Right renal cortex interstitium (tissue), 3 donors: Measurements from ENCODE around the gene CUL3. TPM values are rescaled to one million over a fixed set of nuclear protein-coding genes. Genes with fewer than 3 reads are reported as not detected.
"Not testable (repeated sequence)": the region's sequence is repeated elsewhere in the genome, so short reads cannot be mapped to it uniquely, and the experiment has no call there.

Source experiments
- DNase-seq, 3 donors: peaks; one replicate each; pipeline ENCODE4 v3.0.0-alpha.2; 2013; ENCODE audit warnings: low read depth in 3 of 3, low spot score in 2 of 3
- polyA plus RNA-seq, 3 donors: library from polyadenylated mRNA; unstranded; fragments of 120-200 nt; gene quantifications; one replicate each; pipeline ENCODE4 v1.2.1, GENCODE V29; 2013; ENCODE audit not compliant: insufficient read length in 3 of 3

CUL3 gene
- polyA plus RNA-seq, 3 donors, result 138 to 141 (median 139) TPM

DNA sequence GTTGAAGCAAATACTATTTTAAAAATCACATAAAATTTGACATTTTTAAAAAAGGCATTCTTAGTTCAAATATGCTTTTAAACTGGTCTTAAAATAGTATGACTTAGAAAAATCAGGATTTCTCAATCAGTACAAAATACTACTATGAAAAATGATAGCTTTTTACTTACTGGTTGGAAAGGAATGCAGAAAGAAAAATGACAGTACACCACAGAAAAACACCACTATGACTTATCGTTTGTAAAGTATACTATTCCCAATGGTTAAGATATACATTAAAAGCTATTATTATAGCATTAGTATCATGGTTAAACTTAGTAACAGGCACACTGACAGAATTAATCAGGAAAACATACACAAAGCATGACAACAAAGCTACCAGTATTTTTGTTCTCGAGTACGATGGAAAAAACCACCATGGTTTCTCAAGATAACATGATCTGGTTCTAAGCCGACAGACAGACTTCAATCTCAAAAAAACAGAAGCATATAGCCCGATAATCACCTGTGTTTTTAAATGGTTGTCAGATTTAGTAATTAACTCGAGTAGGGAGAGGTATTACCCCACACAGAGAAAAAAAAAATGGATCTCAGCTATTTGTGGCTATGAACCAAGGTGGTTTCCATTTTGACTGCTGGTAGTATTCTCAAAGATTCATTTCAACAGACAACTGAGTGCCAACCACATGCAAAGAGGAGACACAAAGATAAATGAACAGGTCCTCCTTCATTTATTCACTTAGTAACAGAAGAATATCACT, 39.1 kb downstream of the CUL3 start:
- DNase-seq, result no peak

DNA sequence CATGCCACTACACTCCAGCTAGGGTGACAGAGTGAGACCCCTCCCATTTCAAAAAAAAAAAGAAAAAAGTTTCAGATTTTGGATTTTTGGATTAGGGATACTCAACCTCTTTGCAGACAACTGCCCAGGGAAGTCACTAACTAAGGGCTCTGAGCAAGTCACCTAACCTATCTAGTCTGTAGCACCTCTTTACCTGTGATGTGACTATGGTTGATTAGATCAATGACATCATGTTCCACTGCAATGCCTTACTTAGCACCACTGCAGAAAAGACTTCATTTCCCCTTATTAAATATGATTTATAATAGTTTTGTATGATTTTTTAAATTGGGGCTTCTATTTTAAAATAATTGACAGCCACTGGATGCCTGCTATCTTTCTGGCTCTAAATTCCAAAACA, 41.2 kb downstream of the CUL3 start:
- DNase-seq, result no peak

DNA sequence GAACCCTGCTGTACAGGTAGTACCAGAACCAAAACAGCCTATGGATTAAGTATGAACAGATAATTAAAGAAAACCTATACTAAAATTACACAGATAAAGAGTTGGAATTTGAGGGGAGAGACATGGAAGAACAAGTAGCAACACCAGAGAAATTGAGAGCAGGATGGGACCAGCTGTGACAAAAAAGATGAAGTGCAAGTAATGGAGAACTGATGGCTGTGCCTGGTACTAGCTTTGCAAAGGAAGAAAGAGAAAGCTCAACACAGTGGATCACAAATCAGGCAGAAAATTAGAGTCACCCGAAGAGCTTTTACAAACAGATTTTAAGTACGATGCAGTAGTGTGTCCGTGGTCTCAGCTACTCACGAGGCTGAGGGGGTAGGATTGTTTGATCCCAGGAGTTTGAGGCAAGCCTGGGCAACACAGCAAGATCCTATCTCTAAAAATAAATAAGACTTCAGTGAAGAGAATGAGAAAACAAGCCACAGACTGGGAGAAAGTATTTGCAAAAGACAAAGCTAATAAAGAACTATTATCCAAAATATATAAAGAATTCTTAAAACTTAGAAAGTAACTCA, 46.5 kb downstream of the CUL3 start:
- no peak for DNase-seq

DNA sequence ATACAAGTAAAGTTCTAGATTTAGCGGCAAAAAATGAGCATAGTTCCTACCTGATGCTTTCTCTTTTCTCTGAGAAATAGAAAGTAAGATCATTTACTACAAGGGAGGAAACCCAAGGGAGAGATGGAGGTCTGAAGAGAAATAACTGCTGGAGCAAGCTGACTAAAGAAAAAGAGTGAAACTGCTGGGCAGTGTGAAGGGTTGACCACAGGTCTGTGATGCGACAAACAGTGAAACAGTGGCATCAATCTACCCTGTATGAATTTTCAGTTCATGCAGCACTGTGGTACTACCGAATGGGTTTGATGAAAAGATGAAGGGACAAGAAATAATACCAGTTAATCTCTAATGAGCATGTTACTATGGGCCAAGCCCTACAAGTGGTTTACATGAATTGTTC, 52.2 kb downstream of the CUL3 start:
- no peak for DNase-seq

DNA sequence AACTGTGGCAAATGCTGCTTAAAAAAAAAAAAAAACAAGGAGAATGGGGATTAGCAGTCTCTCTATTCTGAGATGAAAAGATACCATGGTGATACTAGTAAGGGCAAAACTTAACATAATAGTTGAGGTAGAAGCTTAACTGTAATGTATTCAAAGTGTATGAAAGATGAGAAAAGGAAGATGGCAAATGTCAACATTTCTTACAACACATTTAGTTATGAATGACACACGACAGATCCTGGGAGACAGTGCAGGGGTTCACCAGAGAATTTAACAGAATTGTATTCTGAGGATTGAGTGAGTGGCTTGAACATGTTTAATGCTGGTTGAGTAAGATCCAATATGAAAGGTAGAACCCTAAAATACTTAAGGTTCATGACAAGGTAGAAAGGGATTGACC, 52.7 kb downstream of the CUL3 start:
- no peak for DNase-seq

DNA sequence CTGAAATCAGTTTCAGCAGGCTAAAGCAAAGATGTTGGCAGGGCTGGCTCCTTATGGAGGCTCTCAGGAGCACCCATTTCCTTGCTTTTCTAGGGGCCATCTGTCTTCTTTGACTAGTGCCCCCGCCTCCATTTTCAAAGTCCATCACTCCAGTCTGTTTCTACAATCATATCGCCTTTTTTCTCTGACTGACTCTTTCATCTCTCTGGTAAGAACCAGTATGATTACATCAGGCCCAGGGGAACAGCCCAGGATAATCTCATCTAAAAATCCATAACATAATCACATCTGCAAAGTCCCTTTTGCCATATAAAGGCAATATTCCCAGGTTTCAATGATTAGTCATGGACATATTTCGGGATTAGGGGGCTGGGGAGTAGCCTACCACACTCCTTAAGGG, 57.0 kb downstream of the CUL3 start:
- DNase-seq, result no peak

DNA sequence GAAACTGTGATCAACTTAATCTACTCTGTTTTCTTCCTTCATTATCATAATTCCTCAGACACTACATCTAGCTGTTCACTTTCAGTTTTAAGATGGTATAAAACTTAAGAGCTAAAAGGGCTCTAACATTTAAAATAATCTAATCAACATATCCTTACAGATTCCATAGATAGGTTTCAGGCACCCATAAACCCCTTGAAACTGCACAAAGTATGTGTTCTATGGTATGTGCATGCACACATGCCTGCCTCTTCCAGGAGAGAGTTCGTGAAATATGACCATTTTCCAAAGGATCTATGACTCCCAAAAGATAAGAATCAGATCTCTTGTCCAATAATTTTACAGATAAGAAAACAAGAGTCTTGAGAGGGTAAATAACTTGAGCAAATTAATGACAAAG, 59.4 kb downstream of the CUL3 start:
- no peak for DNase-seq

DNA sequence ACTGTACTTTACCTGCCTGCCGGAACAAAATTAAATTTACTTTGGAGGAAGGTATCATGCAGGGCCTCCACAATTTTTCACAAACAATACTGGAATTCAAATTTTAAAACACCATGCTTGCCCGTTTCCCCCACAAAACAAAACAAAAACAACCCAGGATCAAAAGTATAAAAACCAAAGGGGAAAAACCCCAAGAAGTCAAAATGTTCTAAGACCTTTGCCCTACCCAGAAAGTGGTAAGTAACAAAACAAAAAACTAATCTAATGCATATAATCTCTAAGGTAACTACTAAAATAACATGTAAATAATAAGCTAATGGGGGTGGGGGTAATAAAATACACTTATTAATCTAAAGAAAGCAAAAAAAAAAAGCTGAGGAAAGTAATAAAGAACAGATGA, 60.5 kb downstream of the CUL3 start:
- no peak for DNase-seq

DNA sequence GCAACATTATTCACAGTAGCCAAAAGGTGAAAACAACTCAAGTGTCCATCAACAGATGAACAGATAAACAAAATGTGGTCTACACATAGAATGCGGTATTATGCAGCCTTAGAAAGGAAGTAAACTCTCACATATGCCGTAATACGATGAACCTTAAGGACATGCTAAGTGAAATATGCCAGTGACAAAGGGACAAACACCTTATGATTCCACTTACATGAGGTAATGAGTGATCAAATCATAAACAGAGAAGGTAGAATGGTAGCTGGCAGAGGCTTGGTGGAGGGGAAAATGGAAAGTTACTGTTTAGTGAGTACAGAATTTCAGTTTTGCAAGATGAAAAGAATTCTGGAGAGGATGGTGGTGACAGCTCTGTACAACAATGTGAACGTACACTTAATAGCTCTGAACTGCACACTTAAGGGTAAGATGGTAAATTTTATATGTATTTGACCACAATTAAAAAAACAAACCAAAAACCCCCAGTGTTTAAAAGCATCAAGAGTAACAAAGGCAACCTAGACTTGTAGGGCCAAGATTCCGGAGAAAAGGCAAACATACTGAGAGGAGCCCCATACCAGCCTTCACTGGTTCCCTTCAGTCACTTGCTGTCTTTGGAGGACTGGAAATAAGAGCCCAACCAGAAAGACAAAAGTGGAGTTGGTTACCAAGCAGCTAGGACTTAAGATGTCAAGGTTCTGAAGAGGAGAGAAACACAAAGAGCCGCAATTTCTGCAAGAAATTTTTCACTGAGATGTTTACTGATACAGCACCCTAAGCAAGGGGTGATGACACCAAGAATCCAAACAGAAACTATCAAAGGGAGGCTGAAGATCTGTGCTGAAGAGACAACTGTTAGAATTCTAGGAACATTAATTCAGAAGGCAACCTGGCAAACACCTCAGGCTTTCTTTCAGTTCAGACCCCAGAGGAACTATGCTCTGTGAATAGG, 61.3 kb downstream of the CUL3 start:
- no peak for DNase-seq

DNA sequence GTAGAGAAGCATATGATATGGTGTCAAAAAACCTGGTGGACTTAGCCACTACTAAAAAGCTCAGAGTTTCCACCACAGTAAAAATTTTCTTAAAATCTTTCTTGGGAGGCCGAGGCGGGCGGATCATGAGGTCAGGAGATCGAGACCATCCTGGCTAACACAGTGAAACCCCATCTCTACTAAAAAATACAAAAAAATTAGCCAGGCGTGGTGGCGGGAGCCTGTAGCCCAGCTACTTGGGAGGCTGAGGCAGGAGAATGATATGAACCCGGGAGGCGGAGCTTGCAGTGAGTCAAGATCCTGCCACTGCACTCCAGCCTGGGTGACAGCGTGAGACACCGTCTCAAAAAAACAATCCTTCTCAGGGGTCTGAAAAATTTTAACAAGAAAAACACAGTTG, 62.7 kb downstream of the CUL3 start:
- DNase-seq, result not testable (repeated sequence)

DNA sequence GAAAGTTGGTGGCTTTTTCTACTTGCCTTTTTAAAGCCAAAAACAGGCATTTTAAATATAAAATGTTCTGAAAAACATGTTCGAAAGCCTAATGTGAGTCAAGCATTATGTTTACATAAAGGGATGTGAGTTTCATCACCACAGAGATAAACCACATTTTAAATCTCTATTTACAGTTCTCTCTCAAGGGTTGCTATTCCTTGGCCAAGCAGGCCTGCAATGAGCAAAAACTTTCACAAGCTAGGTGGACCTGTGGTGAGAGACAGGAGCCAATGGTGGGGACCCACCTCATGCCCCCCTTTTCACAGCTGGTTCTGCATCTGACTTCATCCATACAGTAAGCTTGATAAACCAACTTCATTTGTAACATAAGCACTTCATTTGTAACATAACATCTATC, 65.1 kb downstream of the CUL3 start:
- no peak for DNase-seq

DNA sequence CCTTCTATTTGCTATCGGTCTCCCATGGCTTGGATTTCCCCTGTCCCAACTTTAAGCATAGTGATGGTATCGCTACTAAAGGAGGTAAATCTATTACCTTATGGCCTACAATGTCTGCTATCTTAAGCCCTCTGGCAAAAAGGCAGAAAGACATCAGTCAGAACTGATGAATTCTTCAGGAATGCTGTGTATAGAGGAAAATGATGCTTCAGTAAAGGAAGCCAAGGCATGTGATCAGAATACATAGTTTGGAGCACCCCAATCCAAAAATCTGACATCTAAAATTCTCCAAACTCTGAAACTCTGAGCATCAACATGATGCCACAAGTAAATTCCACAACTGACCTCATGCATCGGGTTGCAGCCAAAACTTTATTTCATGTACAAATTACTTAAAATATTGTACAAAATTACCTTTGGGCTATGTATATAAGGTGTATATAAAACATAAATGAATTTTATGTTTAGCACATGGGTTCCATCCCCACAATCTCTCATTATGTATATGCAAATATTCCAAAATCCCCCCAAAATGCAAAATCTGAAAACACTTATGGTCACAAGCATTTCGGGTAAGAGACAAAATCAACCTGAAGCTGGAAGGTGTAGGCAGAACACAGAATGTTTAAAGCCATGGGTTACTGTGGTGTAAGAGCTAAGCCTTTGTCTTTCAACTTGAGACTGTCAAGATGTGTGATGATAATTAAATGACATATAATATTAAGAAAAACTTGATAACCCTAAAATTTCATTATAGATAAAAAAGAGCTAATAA, 66.2 kb downstream of the CUL3 start:
- no peak for DNase-seq

DNA sequence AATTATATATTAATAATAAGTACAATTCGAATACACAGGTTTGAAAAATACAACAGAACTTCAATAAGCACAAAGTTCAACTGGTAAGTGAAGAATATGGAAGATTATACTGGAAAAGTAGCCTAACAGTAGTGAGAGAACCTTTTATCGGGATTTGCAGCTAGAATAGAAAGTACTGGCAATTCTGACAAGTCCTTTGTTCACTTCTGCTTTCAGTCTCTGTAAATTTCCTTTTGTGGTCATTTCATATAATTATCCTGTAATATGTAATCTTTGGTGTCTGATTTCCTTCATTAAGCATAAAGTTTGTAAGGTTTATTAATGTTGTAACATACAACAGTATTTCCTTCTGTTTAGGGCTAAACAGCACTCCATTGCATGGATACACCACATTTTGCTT, 67.2 kb downstream of the CUL3 start:
- DNase-seq, result no peak

DNA sequence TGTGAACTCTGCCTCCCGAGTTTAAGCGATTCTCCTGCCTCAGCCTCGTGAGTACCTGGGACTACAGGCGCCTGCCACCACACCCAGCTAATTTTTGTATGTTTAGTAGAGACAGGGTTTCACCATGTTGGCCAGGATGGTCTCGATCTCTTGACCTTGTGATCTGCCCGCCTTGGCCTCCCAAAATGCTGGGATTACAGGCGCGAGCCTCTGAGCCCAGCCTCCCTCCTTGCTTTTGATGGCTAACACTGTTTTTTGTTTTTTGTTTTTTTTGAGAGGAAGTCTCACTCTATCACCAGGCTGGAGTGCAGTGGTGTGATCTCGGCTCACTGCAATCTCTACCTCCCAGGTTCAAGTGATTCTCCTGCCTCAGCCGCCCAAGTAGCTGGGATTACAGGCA, 68.8 kb downstream of the CUL3 start:
- not testable (repeated sequence) for DNase-seq

DNA sequence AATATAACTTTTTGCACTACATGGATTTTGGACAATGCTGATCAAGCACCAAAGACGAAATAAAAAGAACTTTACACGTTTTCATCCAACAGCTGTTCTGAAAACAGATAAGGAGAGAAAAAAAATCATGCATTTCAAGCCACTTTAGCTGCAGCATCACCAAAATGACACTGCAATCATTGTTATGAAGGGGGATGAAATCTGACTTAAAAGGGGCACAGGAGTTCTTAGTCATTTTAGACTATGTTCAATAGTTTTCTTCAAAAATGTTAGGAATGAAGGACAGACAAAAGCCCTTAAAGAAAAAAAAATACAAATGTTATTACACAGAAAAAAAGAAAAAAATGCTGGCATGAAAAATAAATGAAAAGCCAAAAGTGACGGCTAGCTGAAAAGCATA, 71.2 kb downstream of the CUL3 start:
- no peak for DNase-seq

DNA sequence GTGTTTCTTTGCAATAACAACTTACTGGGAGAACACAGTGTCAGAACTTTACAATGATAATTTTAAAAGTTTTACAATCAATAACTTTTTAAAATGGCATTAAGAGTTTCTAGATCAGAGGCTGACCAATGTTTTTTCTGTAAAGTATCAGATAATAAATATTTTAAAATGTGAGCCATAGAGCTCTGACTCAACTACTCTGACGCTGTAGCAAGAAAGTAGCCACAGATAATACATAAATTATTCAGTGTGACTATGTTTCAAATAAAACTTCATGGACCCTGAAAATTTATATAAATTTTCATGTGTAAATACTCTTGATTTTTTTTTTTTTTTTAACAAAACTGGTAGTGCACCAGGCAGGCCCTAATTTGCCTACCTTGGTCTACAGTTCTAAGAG, 77.4 kb downstream of the CUL3 start:
- no peak for DNase-seq

DNA sequence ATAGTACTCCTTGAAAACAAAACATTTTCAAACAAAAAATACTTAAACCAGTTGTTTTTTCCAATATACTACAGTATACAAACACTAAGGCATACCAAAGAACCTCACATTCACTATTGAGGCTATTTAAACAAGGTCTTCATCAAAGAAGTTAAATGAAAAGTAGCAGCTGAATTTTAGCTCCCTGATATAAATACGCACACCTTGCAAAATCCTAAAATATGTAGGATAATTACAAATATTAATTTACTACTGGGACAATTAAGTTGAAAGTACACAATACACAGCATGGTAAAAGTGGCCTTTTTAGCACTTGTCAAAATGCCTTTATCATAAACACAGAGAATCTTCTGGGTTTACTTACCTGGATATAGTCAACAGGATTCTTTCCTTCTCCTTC, 78.7 kb downstream of the CUL3 start:
- DNase-seq, result no peak

DNA sequence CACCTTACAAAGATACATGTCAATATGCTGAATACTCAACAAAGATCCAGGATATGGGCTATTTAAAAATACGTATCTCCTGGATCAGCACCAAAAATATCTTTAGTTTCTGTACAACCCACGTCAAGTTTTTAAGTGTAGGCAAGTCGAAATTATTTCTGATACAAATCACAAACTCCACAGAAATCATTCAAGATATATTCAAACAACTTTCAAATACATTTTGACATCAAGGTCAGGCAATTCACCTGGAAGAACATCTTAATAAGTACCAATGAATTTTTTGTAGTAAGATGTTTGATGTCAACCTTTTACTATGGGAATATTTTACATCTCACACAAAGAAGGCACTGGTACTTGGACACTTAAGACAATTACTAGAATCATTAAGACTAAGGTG, 86.2 kb downstream of the CUL3 start:
- no peak for DNase-seq

DNA sequence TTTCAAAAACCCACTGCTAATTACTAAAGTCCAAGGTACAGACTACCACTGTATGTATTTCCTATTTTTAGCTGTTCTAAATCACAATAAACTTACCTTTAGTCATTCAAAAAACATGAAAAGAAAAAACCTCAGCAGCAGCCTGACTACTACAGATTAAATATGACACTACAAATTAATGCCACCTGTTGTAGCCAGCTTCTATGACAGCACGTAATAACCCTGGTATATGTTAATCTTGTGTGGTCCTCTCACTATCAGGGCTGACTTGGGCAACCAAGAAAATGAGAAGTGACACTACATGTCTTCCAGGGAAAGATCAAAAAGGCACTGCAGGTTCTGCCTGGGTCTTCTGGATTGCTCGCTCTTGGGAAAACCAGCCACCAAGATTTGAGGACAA, 92.6 kb downstream of the CUL3 start:
- no peak for DNase-seq

DNA sequence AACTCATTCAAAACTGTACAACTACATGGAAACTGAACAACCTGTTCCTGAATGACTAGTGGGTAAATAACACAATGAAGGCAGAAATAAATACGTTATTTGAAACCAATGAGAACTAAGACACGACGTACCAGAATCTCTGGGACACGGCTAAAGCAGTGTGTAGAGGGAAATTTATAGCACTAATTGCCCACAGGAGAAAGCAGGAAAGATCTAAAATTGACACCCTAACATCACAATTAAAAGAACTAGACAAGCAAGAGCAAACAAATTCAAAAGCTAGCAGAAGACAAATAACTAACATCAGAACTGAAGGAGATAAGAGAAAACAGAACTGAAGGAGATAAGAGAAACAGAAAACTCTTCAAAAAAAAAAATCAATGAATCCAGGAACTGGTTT, 97.2 kb downstream of the CUL3 start:
- not testable (repeated sequence) for DNase-seq
